Measurements from ENCODE around the gene SIX6. TPM values are rescaled to one million over a fixed set of nuclear protein-coding genes. Genes with fewer than 3 reads are reported as not detected.

Gene SIX6
- total RNA-seq, 5 donors from 2014 or later (not counting 1 experiment from before 2014, with no cell fraction given): not detected

Other genes starting within 250 kb of the SIX6 start
- gene C14orf39, start 23.1 kb upstream of the SIX6 start, total RNA-seq: not detected
- gene SIX1, start 140.3 kb downstream of the SIX6 start, total RNA-seq: under 1 TPM in 1 of 5 donors, not detected in 4; 0.18 TPM
- gene SIX4, start 215.2 kb downstream of the SIX6 start, total RNA-seq: under 1 TPM in 3 of 5 donors, not detected in 2; 0.12 to 0.22 (median 0.13) TPM
- gene MNAT1, start 225.6 kb downstream of the SIX6 start, total RNA-seq: 10 to 100 TPM; 14.7 to 24.8 (median 19.2) TPM